ENCODE measurements around the gene TMPO. TPM values are rescaled to one million over a fixed set of nuclear protein-coding genes. Genes with fewer than 3 reads are reported as not detected.

TMPO gene
- total and polyA plus RNA-seq, 10 of the 15 experiments (the other 5 are each of a cell fraction or from before 2014, with no cell fraction given), result 79.8 to 246 (median 179) TPM

- no peak for ATAC-seq
- ChIA-PET RAD21 (ENCODE audit: unreplicated experiment) (no interaction called here), CTCF (no interaction called here), POLR2A (no interaction called here), SMC1A (ENCODE audit: uncharacterized antibody, unreplicated experiment) (no interaction called here)
- Histone ChIP-seq H3K79me2 (ENCODE audit: control insufficient read depth, insufficient read depth, low read length) (no peaks in the 10 kb centered on the region), H3K27ac (ENCODE audit: control insufficient read depth, insufficient read depth) (no peak overlapping the region), H4K20me1 (ENCODE audit: control insufficient read depth, insufficient read depth) (no peaks in the 10 kb centered on the region), H3K4me3 (no peak overlapping the region), H3K4me2 (ENCODE audit: control insufficient read depth, insufficient read depth) (no peak overlapping the region), H3K27me3 (replicated peaks in 1 of 2; ENCODE audit: control insufficient read depth in 2 of 2, insufficient read depth in 2 of 2, low read length in 1 of 2) (no peaks in the 10 kb centered on the region; a peak in 1 of 4 replicates), H3K9me3 (replicated peaks; ENCODE audit: control insufficient read depth, insufficient read depth, low read length) (no peaks in the 10 kb centered on the region; the same call in 2 of the 3 replicates), H3K9ac (ENCODE audit: control insufficient read depth, insufficient read depth, low read length) (no peak overlapping the region), H3K4me1 (ENCODE audit: control insufficient read depth, insufficient read depth, low read length) (peaks cover 11% of the 10 kb centered on the region), H3K36me3 (ENCODE audit: control insufficient read depth in 2 of 2, insufficient read depth in 2 of 2, low read length in 1 of 2) (no peaks in the 10 kb centered on the region), H2AFZ (ENCODE audit: control insufficient read depth, low read depth, low read length) (no peak overlapping the region)
- intact Hi-C loops (cut with micrococcal nuclease; ENCODE audit: unreplicated experiment), result no loop called here
- no peak for TF ChIP-seq IKZF1 (conservative IDR thresholded peaks at IDR 0.05)
- TF ChIP-seq TARDBP (IDR thresholded peaks at IDR 0.05; ENCODE audit: borderline replicate concordance), result no peak
- no peak for TF ChIP-seq SUZ12 (IDR thresholded peaks at IDR 0.05; ENCODE audit: unreplicated experiment)
- no peak for TF ChIP-seq FOXM1 (IDR thresholded peaks at IDR 0.05; ENCODE audit: low read depth, low read length)
- TF ChIP-seq USF1 (IDR thresholded peaks at IDR 0.05; ENCODE audit: borderline replicate concordance, extremely low read length, insufficient read depth, low read depth, low read length), result no peak
- TF ChIP-seq BRCA1 (IDR thresholded peaks at IDR 0.05; ENCODE audit: low read depth, low read length), result no peak
- no peak for TF ChIP-seq CHD1 (IDR thresholded peaks at IDR 0.05; ENCODE audit: low read depth, low read length)
- TF ChIP-seq FOXK2 (IDR thresholded peaks at IDR 0.05), result no peak
- no peak for FAIRE-seq
- in situ Hi-C loops (cut with MboI), result no loop called here
- 50% methylated on average over 2 of the region's 2 CpGs for WGBS (ENCODE audit: insufficient coverage, insufficient replicate concordance, low lambda C conversion rate, missing lambda C conversion rate)
- DNase-seq (ENCODE audit: low read depth, low spot score), result no peak
- no TSS peak for BruUV-seq (replicated peaks)
These were observed 49.3 kb upstream of the TMPO start for GRCh38 chr12:98465950-98466602.

Data from GM12878 (cell line).